Keratinocyte (primary cell): ENCODE measurements around the gene GJD2. TPM values are rescaled to one million over a fixed set of nuclear protein-coding genes. Genes with fewer than 3 reads are reported as not detected.

Experiments
- DNase-seq: peaks from one replicate; pipeline ENCODE4 v3.0.0-alpha.2; 2011; ENCODE audit warnings: low read depth, missing footprints, low spot score
- FAIRE-seq: peaks from 2 replicates; lab custom pipeline; 2011; peaks lifted over from hg19 to GRCh38; lab: Jason Lieb, UNC
- H2AFZ ChIP-seq: 2 replicates; pipeline ENCODE4 v1.6.0; 2012; ENCODE audit warnings: low read length, control low read depth, inconsistent platforms; ENCODE audit not compliant: control insufficient read depth
- H3K27ac ChIP-seq: 2 replicates; pipeline ENCODE4 v1.5.1; 2011; ENCODE audit warnings: low read length; ENCODE audit not compliant: control insufficient read depth, insufficient read depth
- H3K27me3 ChIP-seq: 3 replicates; pipeline ENCODE4 v1.6.0; 2011; ENCODE audit warnings: low read length; ENCODE audit not compliant: control insufficient read depth, insufficient read depth; ENCODE audit errors: extremely low read depth
- H3K36me3 ChIP-seq, 2 experiments: 2 replicates in 1 of 2; 3 replicates in 1 of 2; pipeline ENCODE4 v1.5.1; 2011; ENCODE audit warnings: low read length in 2 of 2, mild to moderate bottlenecking in 1 of 2; ENCODE audit not compliant: control insufficient read depth in 2 of 2, insufficient read depth in 2 of 2; ENCODE audit errors: extremely low read depth in 1 of 2
- H3K4me1 ChIP-seq: 3 replicates; pipeline ENCODE4 v1.5.1; 2011; ENCODE audit warnings: low read length; ENCODE audit not compliant: control insufficient read depth, insufficient read depth; ENCODE audit errors: extremely low read depth
- H3K4me2 ChIP-seq: 3 replicates; pipeline ENCODE4 v1.6.0; 2011; ENCODE audit warnings: low read depth, low read length; ENCODE audit not compliant: control insufficient read depth, insufficient read depth; ENCODE audit errors: extremely low read depth
- H3K4me3 ChIP-seq, 3 experiments: fragments of 200-600 bp in 1 of 3; sonication (generic) in 1 of 3; 2 replicates in 2 of 3; 3 replicates in 1 of 3; pipeline ENCODE4 v1.5.1; 2011 to 2016; ENCODE audit warnings: low read length in 3 of 3, mild to moderate bottlenecking in 3 of 3, control low read depth in 2 of 3, inconsistent platforms in 1 of 3, low read depth in 1 of 3, mixed read lengths in 1 of 3, mixed run types in 1 of 3, moderate library complexity in 1 of 3; ENCODE audit not compliant: control insufficient read depth in 2 of 3, insufficient read depth in 2 of 3; ENCODE audit errors: extremely low read depth in 1 of 3
- H3K79me2 ChIP-seq: 2 replicates; pipeline ENCODE4 v1.6.0; 2012; ENCODE audit warnings: low read length; ENCODE audit not compliant: control insufficient read depth, insufficient read depth
- H3K9ac ChIP-seq: 3 replicates; pipeline ENCODE4 v1.6.0; 2011; ENCODE audit warnings: low read length; ENCODE audit not compliant: control insufficient read depth, insufficient read depth; ENCODE audit errors: extremely low read depth
- H3K9me1 ChIP-seq: 3 replicates; pipeline ENCODE4 v1.6.0; 2011; ENCODE audit warnings: low read length; ENCODE audit not compliant: control insufficient read depth, insufficient read depth; ENCODE audit errors: extremely low read depth
- H3K9me3 ChIP-seq: 2 replicates; pipeline ENCODE4 v1.5.1; 2012; ENCODE audit warnings: low read depth, low read length; ENCODE audit not compliant: control insufficient read depth
- H4K20me1 ChIP-seq: 3 replicates; pipeline ENCODE4 v1.6.0; 2011; ENCODE audit warnings: low read length; ENCODE audit not compliant: control insufficient read depth, insufficient read depth; ENCODE audit errors: extremely low read depth
- EZH2 ChIP-seq: IDR thresholded peaks from one replicate; pipeline ENCODE4 v1.6.1; 2012; ENCODE audit warnings: inconsistent platforms, mild to moderate bottlenecking, low read length, moderate library complexity
- dilution Hi-C: fragments of 300-500 bp; cut with MboI; formaldehyde crosslinking; loops from one replicate; pipeline ENCODE4 v1.7.0; 2020; ENCODE audit warnings: low sequenced_read_pairs; ENCODE audit not compliant: extremely low pct_ligation_motif_present
- polyA plus RNA-seq, 5 experiments: library from polyadenylated mRNA; depleted of rRNA in 3 of 5; stranded (reverse) in 3 of 5; stranded (forward) in 1 of 5; unstranded in 1 of 5; fragments of >200 nt; gene quantifications; 1 replicate in 1 of 5; 2 replicates in 3 of 5; 3 replicates in 1 of 5; pipeline versions ENCODE4 v1.2.1 to v1.2.3, GENCODE V29; 2011 to 2012; ENCODE audit warnings: missing spikeins in 2 of 5, low read depth in 1 of 5, low replicate concordance in 1 of 5
- TF ChIP-seq, protein P1 (sequence below), 3 experiments: IDR thresholded peaks in 1 of 3; conservative IDR thresholded peaks in 1 of 3; optimal IDR thresholded peaks in 1 of 3; 2 replicates in 2 of 3; 3 replicates in 1 of 3; pipeline versions ENCODE3 to v1.5.1; 2011; ENCODE audit warnings: low read length in 3 of 3, mild to moderate bottlenecking in 3 of 3, moderate library complexity in 2 of 3, control low read depth in 1 of 3, inconsistent platforms in 1 of 3; ENCODE audit not compliant: insufficient read depth in 2 of 3; ENCODE audit errors: extremely low read depth in 1 of 3

GJD2 gene
- polyA plus RNA-seq, 1 donor (not counting 4 experiments of a cell fraction or from before 2014, with no cell fraction given), result not detected

DNA sequence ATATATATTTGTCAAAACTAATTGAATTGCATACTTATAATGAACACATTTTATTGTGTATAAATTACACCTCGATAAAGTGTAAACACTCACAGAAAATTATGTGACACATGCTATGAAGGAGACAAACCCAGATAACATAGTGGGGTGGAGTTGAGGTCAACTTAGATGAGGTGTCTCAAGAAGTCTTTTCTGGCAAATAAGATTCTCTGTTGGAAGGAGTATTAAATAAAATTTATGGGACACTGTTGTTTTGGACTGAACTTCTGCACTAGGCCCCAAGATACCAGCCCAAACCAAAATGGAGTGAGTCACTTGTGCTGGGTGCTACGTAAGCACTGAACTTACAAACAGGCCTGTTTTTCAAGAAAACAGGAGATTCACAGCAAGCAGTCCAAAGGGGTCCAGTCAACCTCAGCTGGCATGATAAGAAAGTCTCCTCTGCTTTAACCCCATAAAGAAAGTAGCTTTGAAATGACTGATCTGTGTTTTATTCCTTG lies 21.9 kb upstream of the GJD2 start:
- H3K4me1 ChIP-seq, result no peaks in the 10 kb centered on the region
- dilution Hi-C loops, result no loop called here
- no peak overlapping the region for H3K4me3 ChIP-seq
- no peak for FAIRE-seq
- no peak for TF ChIP-seq EZH2
- TF ChIP-seq, protein P1, sequence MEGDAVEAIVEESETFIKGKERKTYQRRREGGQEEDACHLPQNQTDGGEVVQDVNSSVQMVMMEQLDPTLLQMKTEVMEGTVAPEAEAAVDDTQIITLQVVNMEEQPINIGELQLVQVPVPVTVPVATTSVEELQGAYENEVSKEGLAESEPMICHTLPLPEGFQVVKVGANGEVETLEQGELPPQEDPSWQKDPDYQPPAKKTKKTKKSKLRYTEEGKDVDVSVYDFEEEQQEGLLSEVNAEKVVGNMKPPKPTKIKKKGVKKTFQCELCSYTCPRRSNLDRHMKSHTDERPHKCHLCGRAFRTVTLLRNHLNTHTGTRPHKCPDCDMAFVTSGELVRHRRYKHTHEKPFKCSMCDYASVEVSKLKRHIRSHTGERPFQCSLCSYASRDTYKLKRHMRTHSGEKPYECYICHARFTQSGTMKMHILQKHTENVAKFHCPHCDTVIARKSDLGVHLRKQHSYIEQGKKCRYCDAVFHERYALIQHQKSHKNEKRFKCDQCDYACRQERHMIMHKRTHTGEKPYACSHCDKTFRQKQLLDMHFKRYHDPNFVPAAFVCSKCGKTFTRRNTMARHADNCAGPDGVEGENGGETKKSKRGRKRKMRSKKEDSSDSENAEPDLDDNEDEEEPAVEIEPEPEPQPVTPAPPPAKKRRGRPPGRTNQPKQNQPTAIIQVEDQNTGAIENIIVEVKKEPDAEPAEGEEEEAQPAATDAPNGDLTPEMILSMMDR (optimal IDR thresholded peaks at IDR 0.05 in 1 of 3, IDR thresholded peaks at IDR 0.05 in 1 of 3, conservative IDR thresholded peaks at IDR 0.05 in 1 of 3; ENCODE audit: extremely low read depth in 1 of 3, insufficient read depth in 2 of 3, low read length in 3 of 3), result no peak
- H3K9ac ChIP-seq, result no peak overlapping the region
- H3K9me3 ChIP-seq, result no peaks in the 10 kb centered on the region
- H3K27me3 ChIP-seq, result no peaks in the 10 kb centered on the region
- no peak overlapping the region for H2AFZ ChIP-seq
- H3K9me1 ChIP-seq, result no peaks in the 10 kb centered on the region
- DNase-seq, result no peak
- no peaks in the 10 kb centered on the region for H3K36me3 ChIP-seq
- H4K20me1 ChIP-seq, result no peaks in the 10 kb centered on the region
- H3K79me2 ChIP-seq, result no peaks in the 10 kb centered on the region
- no peak overlapping the region for H3K4me2 ChIP-seq
- H3K27ac ChIP-seq, result no peak overlapping the region

DNA sequence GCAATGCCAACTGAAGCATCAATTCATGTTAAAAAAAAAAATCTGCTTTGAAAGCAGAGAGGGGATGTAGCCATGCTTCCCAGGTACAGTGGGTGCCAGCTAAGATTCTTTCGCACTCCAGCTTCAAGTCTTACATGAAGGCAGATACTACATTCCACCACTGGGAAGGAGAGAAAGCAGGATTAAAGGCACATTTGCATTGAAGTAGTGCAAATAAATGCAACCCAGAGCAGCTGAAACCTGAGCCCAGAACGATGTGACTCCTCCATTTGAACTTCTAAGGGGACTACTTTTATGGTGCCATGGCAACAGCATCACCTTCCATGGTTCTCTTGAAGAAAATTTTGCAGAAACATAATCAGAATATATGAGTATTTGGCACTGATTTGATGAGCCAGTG lies 19.1 kb upstream of the GJD2 start:
- no peaks in the 10 kb centered on the region for H3K36me3 ChIP-seq
- FAIRE-seq, result no peak

More for the DNA sequence above, 19.1 kb upstream of the GJD2 start:
- Histone ChIP-seq H3K9ac (no peak overlapping the region), H3K9me3 (no peaks in the 10 kb centered on the region), H3K27me3 (peaks cover 4% of the 10 kb centered on the region), H3K4me3 (no peak overlapping the region), H3K4me1 (no peaks in the 10 kb centered on the region), H4K20me1 (no peaks in the 10 kb centered on the region), H2AFZ (no peak overlapping the region), H3K79me2 (no peaks in the 10 kb centered on the region), H3K27ac (no peak overlapping the region), H3K4me2 (no peak overlapping the region), H3K9me1 (no peaks in the 10 kb centered on the region)
- DNase-seq, result no peak
- dilution Hi-C loops, result no loop called here
- TF ChIP-seq, protein P1 (optimal IDR thresholded peaks at IDR 0.05 in 1 of 3, IDR thresholded peaks at IDR 0.05 in 1 of 3, conservative IDR thresholded peaks at IDR 0.05 in 1 of 3; ENCODE audit: extremely low read depth in 1 of 3, insufficient read depth in 2 of 3, low read length in 3 of 3), result no peak
- TF ChIP-seq EZH2, result no peak
